Measurements from ENCODE around the gene ATP8B2. TPM values are rescaled to one million over a fixed set of nuclear protein-coding genes. Genes with fewer than 3 reads are reported as not detected.
"Not testable (repeated sequence)": the region's sequence is repeated elsewhere in the genome, so short reads cannot be mapped to it uniquely, and the experiment has no call there.

Gene ATP8B2
- polyA plus RNA-seq = 9.5 to 16.2 TPM (median 12.5 TPM) in 3 replicates
- 2.2 TPM for polyA plus RNA-seq (2011; ENCODE audit: low read depth)
- 8.5 and 14.9 TPM in 2 replicates for polyA plus RNA-seq (2011; cell fraction: cytosol; rRNA removed)
- polyA plus RNA-seq (2011; cell fraction: nucleus; rRNA removed) = 23.2 and 30.9 TPM in 2 replicates
- 3.4 and 11.0 TPM in 2 replicates for polyA plus RNA-seq (2012; ENCODE audit: low replicate concordance)
- 15.2 to 28.1 TPM (median 19.4 TPM) in 3 replicates for polyA minus RNA-seq
- polyA minus RNA-seq (2011; cell fraction: cytosol; rRNA and poly(A)+ RNA removed) = 9.6 TPM
- 18.2 and 20.5 TPM in 2 replicates for polyA minus RNA-seq (2011; cell fraction: nucleus; rRNA and poly(A)+ RNA removed)

- peak within 1 kb of the TSS; percentile 64 for H3K9ac ChIP-seq (ENCODE audit: control insufficient read depth, extremely low read depth, insufficient read depth, low read length)
- H3K27ac ChIP-seq (ENCODE audit: control insufficient read depth, insufficient read depth, low read length) = peak within 1 kb of the TSS; percentile 38
- H4K20me1 ChIP-seq (ENCODE audit: control insufficient read depth, extremely low read depth, insufficient read depth, low read length) = no peaks in the 10 kb centered on the region
- dilution Hi-C loops (cut with MboI; ENCODE audit: extremely low pct_ligation_motif_present, low sequenced_read_pairs) = no loop called here
- peak within 1 kb of the TSS; percentile 55 to 68 (median 66) for H3K4me3 ChIP-seq (ENCODE audit: control insufficient read depth in 2 of 3, extremely low read depth in 1 of 3, insufficient read depth in 2 of 3, low read depth in 1 of 3, low read length in 3 of 3)
- no peaks in the 10 kb centered on the region for H3K79me2 ChIP-seq (ENCODE audit: control insufficient read depth, insufficient read depth, low read length)
- no peaks in the 10 kb centered on the region for H3K36me3 ChIP-seq (ENCODE audit: control insufficient read depth in 2 of 2, extremely low read depth in 1 of 2, insufficient read depth in 2 of 2, low read length in 2 of 2)
- no peaks in the 10 kb centered on the region for H3K9me1 ChIP-seq (ENCODE audit: control insufficient read depth, extremely low read depth, insufficient read depth, low read length)
- FAIRE-seq = no peak
- H3K27me3 ChIP-seq (ENCODE audit: control insufficient read depth, extremely low read depth, insufficient read depth, low read length) = no peaks in the 10 kb centered on the region
- H3K4me1 ChIP-seq (ENCODE audit: control insufficient read depth, extremely low read depth, insufficient read depth, low read length) = peaks cover 32% of the 10 kb centered on the region
- peak within 1 kb of the TSS; percentile 86 for H3K4me2 ChIP-seq (ENCODE audit: control insufficient read depth, extremely low read depth, insufficient read depth, low read depth, low read length)
- DNase-seq (ENCODE audit: low read depth, low spot score) = no peak
- TF ChIP-seq EZH2 (IDR thresholded peaks at IDR 0.05; ENCODE audit: low read length) (no peak), CTCF (optimal IDR thresholded peaks at IDR 0.05 in 1 of 3, IDR thresholded peaks at IDR 0.05 in 1 of 3, conservative IDR thresholded peaks at IDR 0.05 in 1 of 3; ENCODE audit: extremely low read depth in 1 of 3, insufficient read depth in 2 of 3, low read length in 3 of 3) (peak; percentile 92 to 94 (median 93))
- H2AFZ ChIP-seq (ENCODE audit: control insufficient read depth, low read length) = peak within 1 kb of the TSS; percentile 94
- H3K9me3 ChIP-seq (ENCODE audit: control insufficient read depth, low read depth, low read length) = no peaks in the 10 kb centered on the region
These were observed at the start of gene ATP8B2 for GRCh38 chr1:154324669-154325582. ATP8B2 (plus strand) TSS chr1:154325525; CDS start chr1:154328142, 2,617 bp downstream.

- no peak overlapping the region for H3K27ac ChIP-seq (ENCODE audit: control insufficient read depth, insufficient read depth, low read length)
- no peaks in the 10 kb centered on the region for H3K9me3 ChIP-seq (ENCODE audit: control insufficient read depth, low read depth, low read length)
- dilution Hi-C loops (cut with MboI; ENCODE audit: extremely low pct_ligation_motif_present, low sequenced_read_pairs) = no loop called here
- peaks cover 12% of the 10 kb centered on the region for H3K79me2 ChIP-seq (ENCODE audit: control insufficient read depth, insufficient read depth, low read length)
- H4K20me1 ChIP-seq (ENCODE audit: control insufficient read depth, extremely low read depth, insufficient read depth, low read length) = no peaks in the 10 kb centered on the region
- H3K4me3 ChIP-seq (ENCODE audit: control insufficient read depth in 2 of 3, extremely low read depth in 1 of 3, insufficient read depth in 2 of 3, low read depth in 1 of 3, low read length in 3 of 3) = no peak overlapping the region
- no peak for DNase-seq (ENCODE audit: low read depth, low spot score)
- H3K4me1 ChIP-seq (ENCODE audit: control insufficient read depth, extremely low read depth, insufficient read depth, low read length) = peaks cover 3% of the 10 kb centered on the region
- H3K4me2 ChIP-seq (ENCODE audit: control insufficient read depth, extremely low read depth, insufficient read depth, low read depth, low read length) = no peak overlapping the region
- no peaks in the 10 kb centered on the region for H3K9me1 ChIP-seq (ENCODE audit: control insufficient read depth, extremely low read depth, insufficient read depth, low read length)
- TF ChIP-seq CTCF (optimal IDR thresholded peaks at IDR 0.05 in 1 of 3, IDR thresholded peaks at IDR 0.05 in 1 of 3, conservative IDR thresholded peaks at IDR 0.05 in 1 of 3; ENCODE audit: extremely low read depth in 1 of 3, insufficient read depth in 2 of 3, low read length in 3 of 3) (peak in 2 of 3 experiments; percentile 23 to 35), EZH2 (IDR thresholded peaks at IDR 0.05; ENCODE audit: low read length) (no peak)
- no peak overlapping the region for H3K9ac ChIP-seq (ENCODE audit: control insufficient read depth, extremely low read depth, insufficient read depth, low read length)
- H2AFZ ChIP-seq (ENCODE audit: control insufficient read depth, low read length) = no peak overlapping the region
- no peak for FAIRE-seq
- H3K36me3 ChIP-seq (ENCODE audit: control insufficient read depth in 2 of 2, extremely low read depth in 1 of 2, insufficient read depth in 2 of 2, low read length in 2 of 2) = peaks cover 0 to 11% of the 10 kb centered on the region in 2 experiments
- no peaks in the 10 kb centered on the region for H3K27me3 ChIP-seq (ENCODE audit: control insufficient read depth, extremely low read depth, insufficient read depth, low read length)
These were observed 48.5 kb upstream of the ATP8B2 start for GRCh38 chr1:154276797-154277196.

- dilution Hi-C loops (cut with MboI; ENCODE audit: extremely low pct_ligation_motif_present, low sequenced_read_pairs); H3K4me1 ChIP-seq (ENCODE audit: control insufficient read depth, extremely low read depth, insufficient read depth, low read length); H3K27ac ChIP-seq (ENCODE audit: control insufficient read depth, insufficient read depth, low read length); H3K36me3 ChIP-seq (ENCODE audit: control insufficient read depth in 2 of 2, extremely low read depth in 1 of 2, insufficient read depth in 2 of 2, low read length in 2 of 2); H4K20me1 ChIP-seq (ENCODE audit: control insufficient read depth, extremely low read depth, insufficient read depth, low read length); H3K9me3 ChIP-seq (ENCODE audit: control insufficient read depth, low read depth, low read length); H3K4me2 ChIP-seq (ENCODE audit: control insufficient read depth, extremely low read depth, insufficient read depth, low read depth, low read length); DNase-seq (ENCODE audit: low read depth, low spot score); H3K9ac ChIP-seq (ENCODE audit: control insufficient read depth, extremely low read depth, insufficient read depth, low read length); FAIRE-seq; H3K79me2 ChIP-seq (ENCODE audit: control insufficient read depth, insufficient read depth, low read length); H3K9me1 ChIP-seq (ENCODE audit: control insufficient read depth, extremely low read depth, insufficient read depth, low read length); H3K4me3 ChIP-seq (ENCODE audit: control insufficient read depth in 2 of 3, extremely low read depth in 1 of 3, insufficient read depth in 2 of 3, low read depth in 1 of 3, low read length in 3 of 3); H2AFZ ChIP-seq (ENCODE audit: control insufficient read depth, low read length); H3K27me3 ChIP-seq (ENCODE audit: control insufficient read depth, extremely low read depth, insufficient read depth, low read length): not testable (repeated sequence)
These were observed 37.7 kb upstream of the ATP8B2 start for GRCh38 chr1:154287591-154287990.
